GM12891 (cell line): ENCODE results near the gene SLC15A1.

Experiments used
- DNase-seq: peaks from one replicate; pipeline ENCODE4 v3.0.0; 2011; ENCODE audit warnings: low spot score; ENCODE audit not compliant: insufficient read length
- FAIRE-seq: peaks from 2 replicates; lab custom pipeline; 2011; peaks lifted over from hg19 to GRCh38; lab: Jason Lieb, UNC
- PAX5 ChIP-seq: IDR thresholded peaks from 2 replicates; pipeline ENCODE4 v1.6.1; 2011; ENCODE audit warnings: low read length, moderate library complexity, mild to moderate bottlenecking; ENCODE audit not compliant: insufficient read depth, severe bottlenecking
- POLR2A ChIP-seq: IDR thresholded peaks from 2 replicates; pipeline ENCODE4 v1.6.1; 2011; ENCODE audit warnings: low read depth, low read length, control low read depth
- POLR2AphosphoS5 ChIP-seq: IDR thresholded peaks from 2 replicates; pipeline ENCODE4 v1.6.1; 2011; ENCODE audit warnings: low read depth, low read length, control low read depth
- POU2F2 ChIP-seq: IDR thresholded peaks from 2 replicates; pipeline ENCODE4 v1.6.1; 2011; ENCODE audit warnings: low read depth, mild to moderate bottlenecking, control low read depth, low read length, moderate library complexity
- SPI1 ChIP-seq: IDR thresholded peaks from 2 replicates; pipeline ENCODE4 v1.6.1; 2011; ENCODE audit warnings: low read depth, low read length, control low read depth
- TAF1 ChIP-seq: IDR thresholded peaks from 2 replicates; pipeline ENCODE4 v1.6.1; 2011; ENCODE audit warnings: low read depth, low read length, control low read depth

The SLC15A1 gene

DNA sequence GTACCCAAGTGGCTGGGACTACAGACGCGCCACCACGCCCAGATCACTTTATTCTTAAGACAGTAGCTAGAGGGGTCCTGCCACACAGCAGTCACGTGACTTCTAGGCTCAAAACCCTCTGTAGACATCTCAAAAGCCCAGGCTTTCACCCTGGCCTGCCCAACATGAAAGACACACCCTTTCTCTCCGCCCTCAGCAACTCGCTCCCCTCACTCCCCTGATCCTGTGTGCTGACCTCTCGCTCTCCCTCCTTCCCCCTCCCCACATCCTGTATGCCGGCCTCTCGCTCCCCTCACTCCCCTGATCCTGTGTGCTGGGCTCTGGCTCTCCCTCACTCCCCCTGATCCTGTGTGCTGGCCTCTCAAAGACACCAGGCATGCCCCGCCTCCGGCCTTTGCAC is 77.4 kb downstream of the SLC15A1 start:
- FAIRE-seq (no peak), DNase-seq (no peak)
- TF ChIP-seq POLR2AphosphoS5: no peak
- no peak for TF ChIP-seq POLR2A
- TF ChIP-seq TAF1: no peak
- no peak for TF ChIP-seq PAX5
- TF ChIP-seq SPI1: no peak

GRCh38 chr13:98672947-98673613 is 79.4 kb downstream of the SLC15A1 start:
- FAIRE-seq: peak; percentile 85
- no peak for TF ChIP-seq SPI1
- TF ChIP-seq PAX5: no peak
- TF ChIP-seq POLR2A: no peak
- TF ChIP-seq POLR2AphosphoS5: no peak
- no peak for TF ChIP-seq TAF1
- peak; percentile 53 for DNase-seq

GRCh38 chr13:98668155-98668554 is 84.3 kb downstream of the SLC15A1 start:
- DNase-seq (no peak), FAIRE-seq (no peak)
- no peak for TF ChIP-seq TAF1
- TF ChIP-seq PAX5: no peak
- TF ChIP-seq SPI1: no peak
- no peak for TF ChIP-seq POU2F2
- no peak for TF ChIP-seq POLR2AphosphoS5
- no peak for TF ChIP-seq POLR2A

DNA sequence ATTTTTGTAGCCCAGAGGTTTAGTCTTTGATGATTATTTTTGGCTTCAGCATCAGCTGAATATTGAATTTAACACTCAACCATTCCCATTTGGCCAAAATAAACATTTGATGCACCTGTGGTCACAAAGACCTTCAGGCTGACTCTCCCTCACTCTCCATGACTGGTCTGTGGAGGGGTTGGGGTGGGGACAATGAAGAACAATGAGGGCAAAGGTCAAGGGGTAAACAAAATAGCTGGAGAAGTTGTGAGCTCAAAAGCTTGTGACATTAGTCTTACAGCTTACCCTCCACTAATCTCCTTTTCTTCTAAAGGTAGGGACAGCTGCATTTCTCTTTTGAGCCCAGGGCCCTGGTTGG is 86.9 kb downstream of the SLC15A1 start:
- DNase-seq (no peak), FAIRE-seq (no peak)
- TF ChIP-seq POLR2A (no peak), POU2F2 (no peak), POLR2AphosphoS5 (no peak), SPI1 (no peak), PAX5 (no peak)

DNA sequence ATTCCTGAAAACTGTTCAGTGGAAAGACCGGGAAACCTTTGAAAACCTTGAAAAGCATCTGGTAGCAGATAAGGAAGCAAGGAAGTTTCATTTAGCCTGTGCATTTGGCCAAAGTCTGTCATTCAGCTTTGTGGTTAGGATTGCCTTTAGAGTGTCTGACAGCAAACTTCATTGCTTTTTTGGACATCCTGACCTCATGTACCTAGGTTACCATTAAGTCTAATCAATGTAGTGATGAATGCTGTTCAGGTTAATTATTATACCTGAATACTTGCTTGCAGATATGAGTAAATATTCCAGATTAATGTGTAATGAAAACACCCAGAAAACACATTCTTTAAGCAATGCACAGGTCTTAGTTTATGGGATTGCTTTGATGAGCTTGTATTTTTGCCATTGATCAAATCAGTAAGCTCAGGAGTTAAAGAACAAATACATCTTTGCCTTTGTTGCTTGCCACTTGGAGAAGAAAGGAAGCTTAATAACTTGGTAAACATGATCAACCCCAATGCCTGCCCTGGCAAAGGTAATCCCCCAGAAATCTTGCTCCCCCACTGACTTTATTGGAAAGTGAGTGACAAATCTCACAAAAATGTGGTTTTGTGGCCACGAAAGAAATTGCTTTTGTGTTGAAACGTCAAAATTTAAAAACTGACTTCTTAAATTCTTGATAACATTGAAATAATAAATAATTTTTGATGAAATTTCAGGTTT is 87.4 kb downstream of the SLC15A1 start:
- TF ChIP-seq POU2F2 (no peak), POLR2A (no peak), POLR2AphosphoS5 (no peak), SPI1 (no peak), PAX5 (no peak), TAF1 (no peak)
- no peak for FAIRE-seq
- no peak for DNase-seq

DNA sequence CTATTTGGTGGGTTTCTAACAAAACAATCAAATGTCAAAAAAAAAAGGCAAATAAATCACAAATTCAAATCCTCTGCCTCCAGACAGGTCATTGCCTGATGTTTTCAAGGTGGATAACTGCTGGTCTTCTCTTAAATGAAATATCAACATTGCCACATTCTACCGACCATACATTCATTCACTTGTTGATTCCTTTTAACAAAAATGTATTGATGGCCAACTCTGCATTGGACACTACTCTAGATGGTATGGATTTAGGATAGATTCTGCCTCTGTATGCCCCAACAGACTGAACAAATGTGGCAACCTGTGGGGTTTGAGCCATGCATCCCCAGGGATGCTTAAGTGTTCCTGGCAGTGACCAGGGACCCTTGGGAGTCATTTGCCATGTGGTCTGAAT is 88.0 kb downstream of the SLC15A1 start:
- no peak for FAIRE-seq
- DNase-seq: no peak
- TF ChIP-seq POLR2AphosphoS5 (no peak), TAF1 (no peak), POU2F2 (no peak), POLR2A (no peak), SPI1 (no peak), PAX5 (no peak)

DNA sequence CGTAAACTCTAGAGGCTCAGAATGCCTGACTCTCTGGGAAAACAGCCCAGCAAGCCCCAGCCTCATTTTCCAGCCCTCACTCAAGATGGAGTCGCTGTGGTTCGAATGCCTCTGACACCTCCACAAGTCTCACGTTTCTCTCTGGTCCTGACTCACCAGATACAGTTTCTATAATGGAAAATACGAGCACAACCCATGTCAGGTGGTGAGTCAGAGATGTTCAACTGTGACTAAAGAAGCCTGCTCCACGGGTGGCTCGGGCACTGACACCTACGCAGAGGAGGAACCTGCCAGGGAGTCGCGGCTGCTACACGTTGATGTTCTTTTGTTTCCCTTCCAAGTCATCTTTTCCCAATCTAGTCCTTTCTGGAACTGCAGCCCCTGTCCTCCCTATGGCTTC is 88.4 kb downstream of the SLC15A1 start:
- TF ChIP-seq POLR2AphosphoS5 (no peak), POLR2A (no peak), POU2F2 (no peak), PAX5 (no peak), SPI1 (no peak), TAF1 (no peak)
- DNase-seq: no peak
- FAIRE-seq: no peak

GRCh38 chr13:98658131-98658530 is 94.3 kb downstream of the SLC15A1 start:
- TF ChIP-seq POLR2A (no peak), TAF1 (no peak), PAX5 (no peak), POLR2AphosphoS5 (no peak), SPI1 (no peak), POU2F2 (no peak)
- FAIRE-seq (no peak), DNase-seq (no peak)

GRCh38 chr13:98657506-98658085 is 94.9 kb downstream of the SLC15A1 start:
- no peak for FAIRE-seq
- TF ChIP-seq PAX5: no peak
- no peak for TF ChIP-seq SPI1
- no peak for TF ChIP-seq POLR2A
- TF ChIP-seq TAF1: no peak
- TF ChIP-seq POU2F2: no peak
- TF ChIP-seq POLR2AphosphoS5: no peak
- no peak for DNase-seq
